Measurements from ENCODE around the gene DSE. TPM values are rescaled to one million over a fixed set of nuclear protein-coding genes. Genes with fewer than 3 reads are reported as not detected.

Gene DSE
- total RNA-seq, 1 donor from 2014 or later: 80.5 TPM

DNA sequence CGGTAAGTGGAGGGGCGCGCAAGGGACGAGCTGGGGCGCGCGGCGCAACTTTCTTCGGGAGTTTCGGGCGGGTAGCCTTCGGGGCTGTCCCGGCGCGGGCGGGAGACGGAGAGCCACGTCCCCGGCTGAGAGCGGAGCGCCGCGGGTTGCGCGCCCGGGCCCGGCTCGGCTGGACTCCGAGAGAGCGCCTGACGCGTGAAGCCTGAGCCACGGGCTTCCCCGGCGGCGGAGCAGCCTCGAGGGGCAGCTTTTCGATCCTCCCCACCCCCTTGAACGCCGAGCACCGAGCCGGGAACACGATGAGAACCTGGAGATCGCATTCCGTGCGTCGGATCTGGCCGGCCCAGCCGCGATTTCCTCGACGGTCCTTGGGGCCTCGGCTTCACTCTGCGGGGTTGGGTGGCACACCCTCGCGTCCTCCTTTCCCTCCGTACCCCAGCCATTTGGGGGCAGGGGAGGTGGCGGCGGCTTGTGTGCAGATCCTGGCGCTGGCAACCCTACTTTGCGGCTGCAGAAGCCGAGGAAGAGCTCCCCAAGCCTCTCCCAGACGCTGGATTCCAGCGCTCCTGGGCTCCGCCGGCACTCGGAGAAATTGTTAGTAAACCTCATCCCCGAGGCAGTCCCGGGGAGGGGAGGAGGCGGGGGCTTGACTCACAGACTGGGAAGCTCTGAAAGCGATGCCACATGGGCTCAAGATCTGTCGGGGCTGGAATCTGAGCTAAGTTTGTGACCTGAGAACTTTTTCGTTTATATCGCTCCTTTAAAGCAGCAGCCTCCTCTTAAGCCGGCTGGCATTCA is 572 bp downstream of the DSE start:
- TF ChIP-seq, protein P1, sequence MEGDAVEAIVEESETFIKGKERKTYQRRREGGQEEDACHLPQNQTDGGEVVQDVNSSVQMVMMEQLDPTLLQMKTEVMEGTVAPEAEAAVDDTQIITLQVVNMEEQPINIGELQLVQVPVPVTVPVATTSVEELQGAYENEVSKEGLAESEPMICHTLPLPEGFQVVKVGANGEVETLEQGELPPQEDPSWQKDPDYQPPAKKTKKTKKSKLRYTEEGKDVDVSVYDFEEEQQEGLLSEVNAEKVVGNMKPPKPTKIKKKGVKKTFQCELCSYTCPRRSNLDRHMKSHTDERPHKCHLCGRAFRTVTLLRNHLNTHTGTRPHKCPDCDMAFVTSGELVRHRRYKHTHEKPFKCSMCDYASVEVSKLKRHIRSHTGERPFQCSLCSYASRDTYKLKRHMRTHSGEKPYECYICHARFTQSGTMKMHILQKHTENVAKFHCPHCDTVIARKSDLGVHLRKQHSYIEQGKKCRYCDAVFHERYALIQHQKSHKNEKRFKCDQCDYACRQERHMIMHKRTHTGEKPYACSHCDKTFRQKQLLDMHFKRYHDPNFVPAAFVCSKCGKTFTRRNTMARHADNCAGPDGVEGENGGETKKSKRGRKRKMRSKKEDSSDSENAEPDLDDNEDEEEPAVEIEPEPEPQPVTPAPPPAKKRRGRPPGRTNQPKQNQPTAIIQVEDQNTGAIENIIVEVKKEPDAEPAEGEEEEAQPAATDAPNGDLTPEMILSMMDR (conservative IDR thresholded peaks at IDR 0.05): no peak
- H3K36me3 Mint-ChIP-seq: peaks cover 4% of the 10 kb centered on the region
- no peaks in the 10 kb centered on the region for H3K9me3 Mint-ChIP-seq
- peaks cover 10% of the 10 kb centered on the region for H3K27me3 Mint-ChIP-seq
- H3K4me3 Mint-ChIP-seq: peak overlapping the region; percentile 95
- H3K4me1 Mint-ChIP-seq (ENCODE audit: unreplicated experiment): peaks cover 27% of the 10 kb centered on the region
- H3K27ac Mint-ChIP-seq: peak overlapping the region; percentile 86
- peak; percentile 81 for DNase-seq (ENCODE audit: extremely low spot score, unreplicated experiment)

DNA sequence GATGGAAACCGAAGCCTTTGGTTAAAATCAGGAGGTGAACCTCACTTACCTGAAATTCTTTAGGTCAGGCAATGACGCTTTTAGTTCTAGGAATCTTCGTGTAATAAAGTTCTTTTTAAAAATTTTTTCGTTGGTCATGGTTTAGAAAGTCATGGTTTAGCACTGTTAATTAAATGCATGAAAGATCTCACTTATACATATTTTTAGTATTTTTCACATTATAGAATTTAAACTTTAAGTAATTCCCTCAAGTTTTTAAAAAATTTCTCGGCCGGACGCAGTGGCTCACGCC is 1.1 kb downstream of the DSE start:
- DNase-seq (ENCODE audit: extremely low spot score, unreplicated experiment): no peak
- H3K4me1 Mint-ChIP-seq (ENCODE audit: unreplicated experiment): peaks cover 32% of the 10 kb centered on the region
- H3K9me3 Mint-ChIP-seq: no peaks in the 10 kb centered on the region
- TF ChIP-seq, protein P1 (conservative IDR thresholded peaks at IDR 0.05): no peak
- peak overlapping the region; percentile 95 for H3K4me3 Mint-ChIP-seq
- peak overlapping the region; percentile 86 for H3K27ac Mint-ChIP-seq
- peaks cover 4% of the 10 kb centered on the region for H3K36me3 Mint-ChIP-seq
- H3K27me3 Mint-ChIP-seq: peaks cover 10% of the 10 kb centered on the region

DNA sequence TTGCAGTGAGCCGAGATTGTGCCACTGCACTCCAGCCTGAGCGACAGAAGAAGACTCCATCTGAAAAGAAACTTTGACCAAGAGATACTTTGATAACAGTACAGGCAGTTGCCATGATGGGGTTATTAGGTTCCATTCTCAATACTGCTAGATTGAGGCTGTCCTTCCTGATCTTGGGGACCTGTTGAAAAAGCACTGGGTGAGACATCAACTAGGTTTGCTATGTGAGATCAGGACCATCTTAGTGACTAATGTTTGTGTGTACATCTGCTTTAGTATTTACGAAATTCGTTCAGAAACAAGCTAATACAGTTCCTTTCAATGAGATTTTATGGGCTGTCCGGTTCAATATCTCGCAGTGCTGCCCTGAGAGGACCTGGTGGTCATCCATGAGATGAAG is 2.6 kb downstream of the DSE start:
- H3K4me1 Mint-ChIP-seq (ENCODE audit: unreplicated experiment): peaks cover 35% of the 10 kb centered on the region
- H3K27me3 Mint-ChIP-seq: peaks cover 8% of the 10 kb centered on the region
- H3K27ac Mint-ChIP-seq: no peak overlapping the region
- TF ChIP-seq, protein P1 (conservative IDR thresholded peaks at IDR 0.05): no peak
- H3K36me3 Mint-ChIP-seq: peaks cover 4% of the 10 kb centered on the region
- peak overlapping the region; percentile 65 for H3K4me3 Mint-ChIP-seq
- no peak for DNase-seq (ENCODE audit: extremely low spot score, unreplicated experiment)
- no peaks in the 10 kb centered on the region for H3K9me3 Mint-ChIP-seq

DNA sequence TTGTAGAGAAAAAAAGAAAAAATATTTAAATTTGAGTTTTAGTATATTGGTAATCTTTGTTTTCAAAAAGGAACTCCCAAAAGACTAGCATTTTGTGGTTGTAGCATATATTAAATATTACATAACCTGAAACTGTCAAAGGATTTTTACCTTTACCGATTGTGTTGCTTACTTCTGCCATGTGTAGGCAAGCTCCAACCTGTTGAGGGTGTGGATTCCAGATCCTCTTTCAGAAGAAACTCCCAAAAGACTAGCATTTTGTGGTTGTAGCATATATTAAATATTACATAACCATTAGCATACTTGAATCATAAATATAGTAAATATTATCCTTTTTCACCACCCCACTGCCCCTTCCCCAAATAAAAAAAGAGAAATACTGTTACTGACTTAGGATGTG is 3.2 kb downstream of the DSE start:
- TF ChIP-seq, protein P1 (conservative IDR thresholded peaks at IDR 0.05): no peak
- H3K36me3 Mint-ChIP-seq: peaks cover 4% of the 10 kb centered on the region
- H3K27ac Mint-ChIP-seq: no peak overlapping the region
- peaks cover 8% of the 10 kb centered on the region for H3K27me3 Mint-ChIP-seq
- H3K4me3 Mint-ChIP-seq: peak overlapping the region; percentile 59
- no peaks in the 10 kb centered on the region for H3K9me3 Mint-ChIP-seq
- peaks cover 34% of the 10 kb centered on the region for H3K4me1 Mint-ChIP-seq (ENCODE audit: unreplicated experiment)
- no peak for DNase-seq (ENCODE audit: extremely low spot score, unreplicated experiment)

DNA sequence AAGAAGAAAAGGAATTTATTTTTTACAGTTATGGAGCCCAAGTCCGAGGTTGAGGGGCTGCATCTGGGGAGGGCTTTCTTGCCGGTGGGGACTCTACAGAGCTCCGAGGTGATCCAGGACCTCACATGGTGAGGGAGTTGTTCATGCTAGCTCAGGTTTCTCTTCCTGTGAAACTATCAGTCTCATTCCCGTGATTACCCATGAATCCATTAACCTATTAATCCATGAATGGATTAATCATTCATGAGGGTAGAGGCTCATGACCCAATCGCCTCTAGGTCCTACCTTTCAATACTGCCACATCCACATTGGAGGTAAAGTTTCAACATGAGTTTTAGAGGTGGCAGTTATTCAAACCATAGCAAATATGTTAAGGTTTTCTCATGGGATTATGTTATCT is 3.8 kb downstream of the DSE start:
- no peak overlapping the region for H3K27ac Mint-ChIP-seq

More for the DNA sequence above, 3.8 kb downstream of the DSE start:
- H3K9me3 Mint-ChIP-seq: no peaks in the 10 kb centered on the region
- peak overlapping the region; percentile 59 for H3K4me3 Mint-ChIP-seq
- no peak for DNase-seq (ENCODE audit: extremely low spot score, unreplicated experiment)
- TF ChIP-seq, protein P1 (conservative IDR thresholded peaks at IDR 0.05): no peak
- H3K27me3 Mint-ChIP-seq: peaks cover 7% of the 10 kb centered on the region
- H3K4me1 Mint-ChIP-seq (ENCODE audit: unreplicated experiment): peaks cover 34% of the 10 kb centered on the region
- H3K36me3 Mint-ChIP-seq: peaks cover 4% of the 10 kb centered on the region

Measured in type B pancreatic cell (in vitro differentiated cells).